Raji (cell line): Measurements from ENCODE around the gene CORIN.

ENCODE experiments used
- POLR2A ChIP-seq: IDR thresholded peaks from 2 replicates; pipeline ENCODE4 v1.6.1; 2011; ENCODE audit warnings: low read depth, low read length, control low read depth; ENCODE audit not compliant: insufficient read depth

Gene CORIN

DNA sequence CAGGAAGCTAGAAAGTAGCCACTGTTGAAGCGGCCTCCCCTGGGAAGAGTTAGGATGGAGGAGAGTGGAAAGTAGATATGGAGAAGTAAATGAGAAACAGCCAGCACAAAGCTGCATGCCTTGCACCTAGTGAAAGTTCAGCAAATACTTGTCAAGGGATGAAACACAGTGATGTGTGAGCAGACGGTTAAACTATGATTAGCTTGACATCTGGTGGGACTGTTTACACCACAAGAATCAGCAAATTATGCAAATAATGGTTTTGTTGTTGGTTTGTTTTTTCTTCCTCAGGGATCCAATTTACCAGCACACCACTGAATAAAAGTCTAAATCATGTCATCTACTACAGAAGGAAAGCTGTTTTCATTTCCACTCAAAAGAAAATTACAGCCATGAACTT is 87.1 kb downstream of the CORIN start:
- TF ChIP-seq POLR2A, result no peak

DNA sequence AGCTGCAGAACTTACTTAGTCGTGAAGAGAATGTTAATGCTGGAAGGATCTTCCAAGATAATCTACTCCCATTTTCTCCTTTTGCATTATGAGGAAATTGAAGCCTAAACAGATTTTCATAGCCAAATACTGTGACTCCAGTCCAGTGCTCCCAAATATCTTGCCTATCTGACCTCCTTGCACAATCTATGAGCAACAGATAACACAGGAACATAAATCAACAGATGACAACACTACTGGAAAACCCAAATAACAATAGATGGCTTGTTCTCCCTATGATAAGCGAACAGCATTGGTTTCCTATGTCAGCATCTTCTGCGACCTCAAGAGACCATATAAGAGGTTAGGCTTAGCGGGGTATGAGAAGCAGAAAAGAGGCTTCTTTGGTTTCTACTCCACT is 88.0 kb downstream of the CORIN start:
- TF ChIP-seq POLR2A, result no peak

DNA sequence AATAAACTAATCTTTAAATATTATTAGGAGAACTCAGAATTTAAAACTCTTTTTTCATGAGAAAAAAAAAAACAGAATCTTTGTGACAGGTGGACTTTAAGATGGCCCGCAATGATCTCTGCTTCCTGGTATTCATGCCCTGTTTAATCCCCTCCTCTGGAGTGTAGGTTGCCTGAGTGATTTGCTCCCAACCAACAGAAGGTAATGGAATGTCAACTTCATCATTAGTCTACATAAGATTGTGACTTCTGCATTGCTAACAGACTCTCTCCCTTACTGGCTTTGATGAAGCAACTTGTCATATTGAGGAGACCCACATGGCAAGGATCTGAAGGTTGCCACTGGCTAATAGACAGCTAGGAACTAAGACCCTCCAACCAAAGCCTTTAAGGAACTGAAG is 88.8 kb downstream of the CORIN start:
- TF ChIP-seq POLR2A, result no peak

DNA sequence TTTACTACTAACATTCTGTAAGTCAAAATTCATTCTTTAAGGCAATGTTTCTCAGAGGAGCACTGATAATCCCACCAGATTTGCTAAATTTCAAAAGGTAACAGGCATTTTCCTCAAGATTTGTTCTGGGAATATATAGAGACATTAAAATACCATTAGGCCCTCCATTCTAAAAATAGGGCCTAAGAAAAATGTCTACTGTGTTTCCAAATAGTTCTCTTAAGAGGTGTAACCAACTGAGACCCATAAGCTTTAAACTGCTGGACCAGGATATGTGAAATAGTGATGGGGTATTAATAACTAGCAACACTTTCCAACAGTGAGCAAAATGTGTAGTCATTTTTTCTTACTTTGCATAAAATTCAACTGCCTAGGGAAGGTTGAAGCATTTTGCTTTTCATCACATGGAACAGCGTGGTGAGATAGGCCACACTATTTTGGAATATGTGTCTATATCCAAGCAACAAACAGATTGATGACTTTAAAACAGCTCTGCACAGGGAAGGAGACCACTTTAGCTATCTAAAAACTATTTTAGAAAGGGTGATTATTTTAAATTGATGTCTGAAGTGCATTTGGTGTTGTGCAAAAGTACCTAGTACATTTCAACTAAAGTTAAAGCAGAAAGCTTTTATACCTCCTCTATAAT is 89.9 kb downstream of the CORIN start:
- no peak for TF ChIP-seq POLR2A

DNA sequence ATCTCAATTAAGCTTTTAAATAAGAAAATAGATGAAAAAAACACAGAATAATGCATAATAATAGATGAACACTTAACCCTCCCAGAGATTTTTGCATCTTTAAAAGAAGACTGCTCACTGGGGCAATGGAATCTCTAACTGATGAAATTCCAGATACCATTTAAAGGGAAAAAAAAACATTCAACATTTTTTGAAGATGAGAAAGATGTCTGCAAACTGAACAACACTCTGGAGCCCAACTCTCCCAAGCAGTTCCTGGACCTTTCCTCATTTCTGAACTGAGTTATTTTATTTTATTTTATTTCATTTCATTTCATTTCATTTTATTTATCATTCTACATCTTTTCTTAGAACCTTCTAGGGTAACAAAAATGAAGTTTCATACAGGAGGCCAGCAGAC is 90.7 kb downstream of the CORIN start:
- TF ChIP-seq POLR2A, result no peak

DNA sequence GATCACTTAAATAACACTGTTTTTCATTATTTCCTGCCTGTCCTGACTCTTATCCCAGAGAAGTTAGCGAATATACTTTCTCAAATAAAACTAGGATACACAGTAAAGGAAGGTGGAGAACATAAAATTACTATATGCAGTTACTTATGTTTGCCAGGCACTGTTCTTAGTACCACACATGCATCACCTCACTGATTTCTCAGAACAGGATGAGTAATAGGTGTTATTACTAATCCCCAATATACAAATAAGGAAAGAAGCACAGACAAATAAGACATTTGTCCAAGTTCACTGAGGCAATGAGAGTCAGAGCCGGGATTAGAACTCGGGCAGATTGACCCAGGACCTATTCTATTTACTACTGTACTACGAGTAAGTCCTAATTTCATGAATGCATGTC is 91.7 kb downstream of the CORIN start:
- TF ChIP-seq POLR2A, result no peak

DNA sequence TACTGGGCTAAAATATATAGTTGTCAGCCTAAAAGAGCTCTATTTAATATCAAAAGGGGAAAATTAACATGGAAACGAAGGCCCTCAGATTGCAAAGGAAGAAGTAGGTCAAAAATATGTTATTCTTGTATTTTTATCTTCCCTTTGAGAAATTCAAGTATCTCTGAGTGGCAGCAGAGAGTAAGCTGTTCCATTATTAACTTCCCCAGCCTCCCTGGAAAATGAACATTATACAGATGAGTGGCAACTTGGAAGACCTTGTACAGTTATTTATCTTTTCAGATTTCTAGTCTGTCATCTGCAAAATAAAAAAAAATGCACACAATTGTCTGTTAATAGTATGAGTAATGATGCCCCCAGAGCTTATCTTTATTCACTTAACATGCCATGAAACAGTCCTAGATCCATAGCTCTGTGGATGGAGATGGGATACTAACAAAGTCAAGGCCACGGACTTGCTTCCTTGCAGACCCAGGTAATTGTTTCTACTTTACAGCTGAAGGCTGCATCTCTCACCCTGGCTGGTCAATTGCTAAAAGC is 93.0 kb downstream of the CORIN start:
- TF ChIP-seq POLR2A, result no peak

DNA sequence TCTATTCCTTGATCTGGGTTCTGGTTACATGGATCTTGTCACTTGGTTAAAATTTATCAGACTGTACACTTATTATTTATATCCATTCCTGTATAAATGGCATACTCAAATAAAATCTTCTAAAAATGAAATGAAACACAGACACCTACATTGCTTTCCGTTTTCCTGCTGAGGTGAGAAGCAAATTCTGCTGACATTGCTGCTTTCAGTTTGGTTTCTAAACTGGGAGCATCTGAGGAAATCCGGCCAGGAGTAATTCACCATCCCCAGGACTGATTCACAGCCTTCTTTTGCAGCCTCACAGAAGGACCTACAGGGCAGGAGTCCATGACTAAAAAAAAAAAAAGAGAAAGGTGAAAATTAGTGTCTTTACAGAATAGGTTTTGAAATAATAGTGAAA is 93.6 kb downstream of the CORIN start:
- no peak for TF ChIP-seq POLR2A

DNA sequence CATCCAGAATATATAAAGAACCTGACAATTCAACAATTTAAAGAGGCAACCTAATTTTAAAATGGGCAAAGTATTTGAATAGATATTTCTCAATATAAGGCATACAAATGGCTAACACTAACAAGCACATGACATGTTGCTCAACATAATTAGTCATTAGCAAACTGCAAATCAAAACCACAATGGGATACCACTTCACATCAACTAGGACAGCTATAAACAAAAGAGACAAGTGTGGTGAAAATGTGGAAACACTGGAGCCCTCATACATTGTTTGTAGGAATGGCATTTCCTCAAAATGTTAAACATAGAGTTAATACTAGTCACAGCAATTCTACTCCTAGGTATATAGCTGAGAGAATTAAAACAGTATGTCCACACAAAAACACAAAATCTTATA is 96.7 kb downstream of the CORIN start:
- TF ChIP-seq POLR2A, result no peak

DNA sequence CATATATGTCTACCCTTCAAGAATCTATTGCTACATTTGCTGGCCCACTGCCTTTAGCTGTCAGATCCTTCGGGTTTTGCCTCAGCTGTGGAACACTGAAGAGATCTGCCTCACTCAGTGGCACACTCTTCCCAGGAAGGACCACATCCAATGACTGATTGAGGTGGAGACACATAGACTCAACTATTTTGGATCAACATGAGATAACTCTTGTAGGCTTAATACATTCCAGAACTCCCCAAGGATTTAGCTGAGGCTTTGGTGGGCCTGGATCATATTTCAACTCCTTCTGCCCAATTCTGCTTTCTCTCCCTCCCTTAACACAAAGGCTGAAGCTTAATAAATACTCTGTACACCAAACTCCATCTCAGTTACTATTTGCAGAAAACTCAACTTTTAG is 100.5 kb downstream of the CORIN start:
- TF ChIP-seq POLR2A, result no peak

DNA sequence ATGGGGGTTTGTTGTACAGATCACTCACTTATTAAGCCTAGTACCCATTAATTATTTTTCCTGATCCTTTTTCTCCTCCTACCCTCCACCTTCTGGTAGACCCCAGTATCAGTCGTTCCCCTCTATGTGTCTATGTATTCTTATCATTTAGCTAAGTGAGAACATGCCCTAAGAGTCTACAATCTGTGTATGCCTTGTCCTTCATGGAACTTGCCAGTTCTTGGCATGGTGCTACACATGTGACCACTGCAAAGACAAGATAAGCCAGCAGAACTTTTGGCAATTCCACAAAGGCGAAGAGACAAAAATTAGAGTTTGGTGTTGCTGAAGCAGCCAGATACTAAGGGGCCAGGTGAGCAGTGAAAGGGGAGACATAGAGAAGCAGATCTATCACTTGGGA is 101.3 kb downstream of the CORIN start:
- no peak for TF ChIP-seq POLR2A

DNA sequence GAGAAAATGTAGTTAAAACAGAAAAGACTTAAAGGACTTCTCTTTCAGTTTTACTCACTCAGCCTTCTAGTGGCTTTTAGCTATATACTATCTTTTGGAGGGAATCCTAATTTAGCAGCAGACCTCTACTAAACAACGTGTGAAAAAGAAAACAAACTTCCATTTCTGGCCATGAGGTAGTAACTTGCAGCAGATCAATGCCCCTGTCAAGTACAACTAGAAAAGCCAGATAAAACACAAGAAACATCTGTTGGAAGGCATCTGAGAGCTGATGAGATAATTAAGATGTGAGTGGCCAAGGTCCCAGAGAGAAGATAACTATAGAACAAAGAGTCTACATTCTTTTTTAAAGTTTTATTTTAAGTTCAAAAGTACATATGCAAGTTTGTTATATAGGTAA is 101.7 kb downstream of the CORIN start:
- no peak for TF ChIP-seq POLR2A

DNA sequence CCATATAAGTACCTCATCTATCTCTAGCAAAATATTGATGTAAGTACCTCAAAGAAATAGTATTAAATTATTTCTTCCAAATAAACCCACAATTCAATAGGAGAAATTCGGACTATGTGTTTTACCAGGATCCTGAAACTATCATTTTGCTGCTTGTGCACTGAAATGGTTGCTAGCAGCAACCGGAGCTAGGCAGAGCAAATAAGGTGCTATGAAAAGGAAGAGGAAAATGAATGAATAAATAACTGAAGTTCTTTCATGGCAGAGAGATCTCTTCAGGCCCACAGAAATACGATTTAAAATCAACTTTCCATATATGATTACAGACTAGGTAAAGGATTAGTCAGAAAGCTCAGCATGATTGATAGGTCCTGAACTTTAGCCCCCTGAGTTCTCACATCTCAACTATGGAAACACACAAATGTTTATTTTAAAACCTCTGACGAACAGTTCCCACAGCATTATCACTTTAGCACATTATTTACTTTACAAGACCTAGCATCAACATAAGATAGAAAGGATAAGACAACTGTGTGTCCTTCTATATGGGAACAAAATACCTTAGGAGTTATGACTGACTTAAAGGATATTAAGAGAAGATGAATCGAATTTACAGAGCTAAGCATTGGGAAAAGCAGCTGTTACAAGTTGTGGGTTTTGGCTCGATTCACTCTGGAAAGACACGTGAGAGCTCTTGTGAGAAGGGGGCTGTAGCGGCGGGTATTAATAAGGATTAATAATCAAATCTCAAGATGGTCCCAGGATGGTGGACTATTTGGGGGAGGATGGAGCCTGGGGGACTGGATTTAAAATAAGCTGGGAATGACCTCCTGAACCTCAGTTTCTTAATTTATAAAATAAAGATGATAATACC is 104.3 kb downstream of the CORIN start:
- TF ChIP-seq POLR2A, result no peak

DNA sequence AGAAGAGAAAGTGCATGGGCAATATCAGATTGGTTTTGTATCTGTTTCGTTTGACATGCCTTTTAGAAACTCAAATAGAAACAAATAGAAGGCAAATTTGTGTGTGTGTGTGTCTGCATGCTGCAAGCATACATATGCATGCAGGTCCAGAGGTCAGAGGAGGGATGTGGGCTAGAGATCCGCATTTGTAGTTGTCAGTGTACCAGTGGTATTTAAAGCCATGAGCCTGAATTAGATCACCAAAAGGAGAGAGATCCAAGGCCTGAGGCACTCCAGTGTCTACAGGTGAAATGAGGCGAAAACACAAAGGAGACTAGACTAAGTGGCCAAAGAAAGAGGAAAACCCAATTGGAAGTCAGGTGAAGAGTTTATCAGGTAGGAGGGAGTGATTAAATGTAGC is 106.7 kb downstream of the CORIN start:
- no peak for TF ChIP-seq POLR2A

DNA sequence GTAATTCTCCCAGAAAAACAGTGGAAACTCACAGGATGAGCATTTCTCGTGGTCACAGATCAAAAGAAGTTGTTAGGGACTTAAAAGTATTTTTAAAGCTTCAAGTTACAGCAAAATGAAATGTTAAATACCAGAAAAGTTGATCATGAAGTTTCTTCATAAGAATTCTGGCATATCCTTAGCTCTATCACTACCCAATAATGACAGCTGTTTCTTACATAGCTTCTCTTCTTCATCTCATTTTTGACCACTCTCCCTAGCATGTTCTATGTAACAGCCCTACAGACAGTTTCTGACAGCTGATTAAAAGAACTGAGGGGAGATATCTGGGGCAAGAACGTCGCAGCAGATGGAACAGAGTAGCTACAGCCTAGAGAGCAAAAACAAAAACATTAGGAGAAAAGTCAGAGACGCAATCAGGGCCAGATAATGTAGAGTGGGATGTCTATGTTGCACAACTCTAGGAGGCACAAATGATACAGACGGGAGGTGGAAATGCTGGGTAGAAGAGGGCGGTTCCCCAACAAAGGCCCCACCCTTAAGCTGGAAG is 108.7 kb downstream of the CORIN start:
- TF ChIP-seq POLR2A, result no peak
